ENCODE data around the gene TRAF4.
A peak's percentile ranks its signal among the peaks of the same experiment; 100 is the strongest.
"Not testable (repeated sequence)": the region's sequence is repeated elsewhere in the genome, so short reads cannot be mapped to it uniquely, and the experiment has no call there.

Gene TRAF4

GRCh38 chr17:28715217-28715616, 28.6 kb upstream of the TRAF4 start:
- no peak for FAIRE-seq

- no peak for FAIRE-seq
Observed at GRCh38 chr17:28716740-28717577, 26.9 kb upstream of the TRAF4 start.

GRCh38 chr17:28717578-28718332, 26.1 kb upstream of the TRAF4 start, which contains the start of gene RAB34:
Gene RAB34, minus strand, starts transcription at chr17:28717868. Its CDS starts 602 bp downstream, at chr17:28717266.
- FAIRE-seq: no peak

- FAIRE-seq: no peak
Observed at GRCh38 chr17:28718333-28719020, 25.3 kb upstream of the TRAF4 start.

GRCh38 chr17:28719021-28719433, 24.8 kb upstream of the TRAF4 start:
- FAIRE-seq: no peak

- no peak for FAIRE-seq
Observed at GRCh38 chr17:28720247-28720996, 23.4 kb upstream of the TRAF4 start.

- FAIRE-seq: not testable (repeated sequence)
Observed at GRCh38 chr17:28720997-28721329, 22.8 kb upstream of the TRAF4 start.

- FAIRE-seq: no peak
Observed at GRCh38 chr17:28722417-28723158, 21.2 kb upstream of the TRAF4 start.

GRCh38 chr17:28723159-28723835, 20.5 kb upstream of the TRAF4 start:
- no peak for FAIRE-seq

- not testable (repeated sequence) for FAIRE-seq
Observed at GRCh38 chr17:28723836-28724499, 19.8 kb upstream of the TRAF4 start.

- no peak for FAIRE-seq
Observed at GRCh38 chr17:28724500-28725165, 19.2 kb upstream of the TRAF4 start.

GRCh38 chr17:28725166-28725659, 18.6 kb upstream of the TRAF4 start:
- peak; percentile 92 for FAIRE-seq

- FAIRE-seq: no peak
Observed at GRCh38 chr17:28725660-28726225, 18.1 kb upstream of the TRAF4 start.

GRCh38 chr17:28726226-28726626, 17.6 kb upstream of the TRAF4 start, which contains the start of gene TLCD1:
Gene TLCD1, minus strand, starts transcription at chr17:28726233. Its CDS starts 136 bp downstream, at chr17:28726097.
- no peak for FAIRE-seq

GRCh38 chr17:28726627-28727491, 17.0 kb upstream of the TRAF4 start:
- peak; percentile 91 for FAIRE-seq

GRCh38 chr17:28728364-28729200, 15.2 kb upstream of the TRAF4 start, which contains the start of gene NEK8:
Gene NEK8, plus strand, starts transcription at chr17:28728788. Its CDS starts 26 bp downstream, at chr17:28728814.
- peak; percentile 39 for FAIRE-seq

- no peak for FAIRE-seq
Observed at GRCh38 chr17:28729950-28730330, 13.9 kb upstream of the TRAF4 start.

Measured in G401.6 (cell line).